ENCODE results near the gene ME1.

DNA sequence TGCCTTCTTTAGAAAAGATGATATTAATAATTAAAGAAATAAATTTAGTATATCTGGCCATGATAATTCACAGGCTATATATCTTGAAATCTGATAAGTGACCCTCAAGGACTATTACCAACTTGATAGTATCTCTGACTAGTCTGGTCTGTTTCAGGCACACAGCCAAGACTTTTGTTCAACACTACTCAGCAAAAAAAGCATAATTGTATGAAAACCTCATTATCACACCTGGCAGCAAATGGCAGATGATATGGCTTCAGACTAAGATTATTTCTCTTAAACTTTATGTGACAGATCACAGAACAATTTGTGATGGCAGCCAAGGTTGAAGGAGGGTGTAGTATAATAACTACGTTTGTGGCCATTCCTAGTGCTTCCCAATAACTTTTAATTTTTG lies 123.0 kb downstream of the ME1 start:
- TF ChIP-seq POLR2A (IDR thresholded peaks at IDR 0.05; ENCODE audit: extremely low read depth, insufficient read length): no peak
- TF ChIP-seq, protein P1, sequence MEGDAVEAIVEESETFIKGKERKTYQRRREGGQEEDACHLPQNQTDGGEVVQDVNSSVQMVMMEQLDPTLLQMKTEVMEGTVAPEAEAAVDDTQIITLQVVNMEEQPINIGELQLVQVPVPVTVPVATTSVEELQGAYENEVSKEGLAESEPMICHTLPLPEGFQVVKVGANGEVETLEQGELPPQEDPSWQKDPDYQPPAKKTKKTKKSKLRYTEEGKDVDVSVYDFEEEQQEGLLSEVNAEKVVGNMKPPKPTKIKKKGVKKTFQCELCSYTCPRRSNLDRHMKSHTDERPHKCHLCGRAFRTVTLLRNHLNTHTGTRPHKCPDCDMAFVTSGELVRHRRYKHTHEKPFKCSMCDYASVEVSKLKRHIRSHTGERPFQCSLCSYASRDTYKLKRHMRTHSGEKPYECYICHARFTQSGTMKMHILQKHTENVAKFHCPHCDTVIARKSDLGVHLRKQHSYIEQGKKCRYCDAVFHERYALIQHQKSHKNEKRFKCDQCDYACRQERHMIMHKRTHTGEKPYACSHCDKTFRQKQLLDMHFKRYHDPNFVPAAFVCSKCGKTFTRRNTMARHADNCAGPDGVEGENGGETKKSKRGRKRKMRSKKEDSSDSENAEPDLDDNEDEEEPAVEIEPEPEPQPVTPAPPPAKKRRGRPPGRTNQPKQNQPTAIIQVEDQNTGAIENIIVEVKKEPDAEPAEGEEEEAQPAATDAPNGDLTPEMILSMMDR (IDR thresholded peaks at IDR 0.05; ENCODE audit: low read depth, low read length): no peak
